Measurements from ENCODE around the gene UFM1.

The UFM1 gene

DNA sequence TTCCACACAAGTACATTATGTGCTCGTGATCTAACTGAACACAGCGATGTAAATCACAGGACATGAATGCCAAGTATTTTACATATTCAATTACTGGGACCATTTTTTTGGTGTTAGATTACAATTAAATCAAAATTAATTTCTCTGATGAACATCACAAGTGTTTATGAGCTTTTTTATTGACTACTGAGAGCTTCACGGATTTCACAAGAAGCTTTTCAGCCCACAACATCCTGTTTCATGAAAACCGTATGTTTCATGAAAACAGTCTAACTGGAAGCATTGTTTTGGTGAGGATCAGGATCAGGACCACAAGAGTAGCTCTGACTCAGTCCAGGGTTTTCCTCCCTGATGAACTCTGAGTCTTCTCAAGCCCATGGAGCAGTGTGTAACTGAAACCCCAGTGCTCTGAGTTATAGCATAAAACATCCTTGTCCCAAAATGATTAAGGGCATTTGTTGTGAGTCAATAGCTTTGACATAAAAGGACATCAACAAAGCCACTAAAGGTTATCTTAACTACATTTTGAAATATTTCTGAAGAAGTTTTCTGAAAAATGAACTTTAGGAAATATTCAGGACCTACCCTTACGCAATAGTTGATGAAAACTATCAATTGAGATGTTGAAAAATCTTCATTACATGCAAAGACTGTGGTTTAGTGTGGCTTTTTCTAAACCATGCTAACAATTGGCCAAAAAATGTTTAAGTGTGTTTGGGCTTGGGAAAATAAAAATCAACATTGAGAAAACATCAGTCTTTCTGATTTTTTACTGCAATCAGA lies 49.3 kb downstream of the UFM1 start:
- Mint-ChIP-seq H3K36me3 (ENCODE audit: low read depth) (no peaks in the 10 kb centered on the region), H3K27ac (peak overlapping the region; percentile 90 to 95 (median 92)), H3K27me3 (ENCODE audit: low read depth) (no peaks in the 10 kb centered on the region), H3K4me1 (peaks cover 38% of the 10 kb centered on the region), H3K4me3 (peak overlapping the region in 2 of 3 experiments; percentile 29 to 33), H3K9me3 (no peaks in the 10 kb centered on the region)
- TF ChIP-seq, protein P1, sequence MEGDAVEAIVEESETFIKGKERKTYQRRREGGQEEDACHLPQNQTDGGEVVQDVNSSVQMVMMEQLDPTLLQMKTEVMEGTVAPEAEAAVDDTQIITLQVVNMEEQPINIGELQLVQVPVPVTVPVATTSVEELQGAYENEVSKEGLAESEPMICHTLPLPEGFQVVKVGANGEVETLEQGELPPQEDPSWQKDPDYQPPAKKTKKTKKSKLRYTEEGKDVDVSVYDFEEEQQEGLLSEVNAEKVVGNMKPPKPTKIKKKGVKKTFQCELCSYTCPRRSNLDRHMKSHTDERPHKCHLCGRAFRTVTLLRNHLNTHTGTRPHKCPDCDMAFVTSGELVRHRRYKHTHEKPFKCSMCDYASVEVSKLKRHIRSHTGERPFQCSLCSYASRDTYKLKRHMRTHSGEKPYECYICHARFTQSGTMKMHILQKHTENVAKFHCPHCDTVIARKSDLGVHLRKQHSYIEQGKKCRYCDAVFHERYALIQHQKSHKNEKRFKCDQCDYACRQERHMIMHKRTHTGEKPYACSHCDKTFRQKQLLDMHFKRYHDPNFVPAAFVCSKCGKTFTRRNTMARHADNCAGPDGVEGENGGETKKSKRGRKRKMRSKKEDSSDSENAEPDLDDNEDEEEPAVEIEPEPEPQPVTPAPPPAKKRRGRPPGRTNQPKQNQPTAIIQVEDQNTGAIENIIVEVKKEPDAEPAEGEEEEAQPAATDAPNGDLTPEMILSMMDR (IDR thresholded peaks at IDR 0.05; ENCODE audit: unreplicated experiment in 3 of 3) = no peak

DNA sequence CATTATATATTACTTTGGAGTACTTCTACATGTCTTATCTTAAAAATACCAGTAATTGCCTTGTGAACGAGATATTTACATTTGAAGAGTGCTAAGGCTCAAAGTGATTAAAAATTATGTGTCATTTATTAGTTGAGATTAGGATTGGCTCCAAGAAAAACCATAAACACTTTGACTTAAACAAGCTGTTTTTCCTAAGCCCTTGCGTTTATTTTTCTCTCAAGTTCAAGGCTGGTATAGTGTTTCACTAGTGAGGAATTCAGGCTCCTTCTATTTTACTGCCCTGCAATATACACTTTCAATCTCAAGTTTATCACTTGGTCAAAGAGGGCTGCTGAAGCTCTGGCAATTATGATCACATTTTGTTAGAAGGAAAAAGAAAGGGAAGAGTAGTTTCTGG lies 49.9 kb downstream of the UFM1 start:
- TF ChIP-seq, protein P1 (IDR thresholded peaks at IDR 0.05; ENCODE audit: unreplicated experiment in 3 of 3) = no peak

DNA sequence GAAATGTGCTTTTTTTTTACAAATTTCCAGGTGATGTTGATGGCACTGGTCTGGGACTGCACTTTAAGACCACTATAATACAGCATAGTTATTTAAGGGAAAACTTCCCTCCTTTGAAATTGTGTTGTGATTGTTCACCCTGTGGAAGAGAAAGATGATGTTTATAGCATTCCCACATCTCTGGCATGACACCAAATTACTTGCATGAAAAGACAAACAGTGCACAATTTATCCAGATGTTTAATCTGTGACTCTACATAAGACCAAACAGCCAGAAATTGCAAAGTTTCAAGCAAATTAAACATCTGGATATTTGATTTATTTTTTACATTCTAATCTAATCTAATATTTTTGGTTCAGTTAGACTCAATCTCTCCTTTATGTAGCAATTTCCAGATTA lies 51.6 kb downstream of the UFM1 start:
- Mint-ChIP-seq H3K36me3 (ENCODE audit: low read depth) (no peaks in the 10 kb centered on the region), H3K4me3 (no peak overlapping the region), H3K27me3 (ENCODE audit: low read depth) (no peaks in the 10 kb centered on the region), H3K27ac (peak overlapping the region; percentile 10 to 83 (median 41)), H3K4me1 (peaks cover 23% of the 10 kb centered on the region), H3K9me3 (no peaks in the 10 kb centered on the region)
- TF ChIP-seq, protein P1 (IDR thresholded peaks at IDR 0.05; ENCODE audit: unreplicated experiment in 3 of 3) = no peak

More for the DNA sequence above, 49.9 kb downstream of the UFM1 start:
- Mint-ChIP-seq H3K4me1 (peaks cover 33% of the 10 kb centered on the region), H3K27me3 (ENCODE audit: low read depth) (no peaks in the 10 kb centered on the region), H3K9me3 (no peaks in the 10 kb centered on the region), H3K27ac (peak overlapping the region; percentile 90 to 95 (median 92)), H3K4me3 (peak overlapping the region in 2 of 3 experiments; percentile 14 to 26), H3K36me3 (ENCODE audit: low read depth) (no peaks in the 10 kb centered on the region)

DNA sequence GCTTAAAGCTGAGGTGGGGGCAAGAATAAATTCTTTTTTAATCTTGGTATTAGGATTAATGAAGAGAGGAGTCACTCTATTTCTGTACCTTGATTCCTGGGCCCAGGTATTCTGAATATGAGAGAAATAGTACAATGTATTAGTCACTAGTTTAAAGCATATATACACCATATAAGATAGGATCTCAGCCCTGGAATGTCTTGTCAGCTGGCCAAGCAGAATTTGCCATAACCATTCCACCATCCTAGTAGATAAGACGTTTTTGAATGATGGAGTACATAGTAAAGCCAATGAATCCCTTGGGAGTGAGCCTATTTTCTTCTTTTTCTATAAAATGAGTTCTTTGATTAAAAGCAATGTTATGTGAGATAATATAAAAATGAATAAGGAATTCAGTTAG lies 55.6 kb downstream of the UFM1 start:
- no peak overlapping the region for H3K27ac Mint-ChIP-seq
- no peaks in the 10 kb centered on the region for H3K36me3 Mint-ChIP-seq (ENCODE audit: low read depth)
- H3K9me3 Mint-ChIP-seq = no peaks in the 10 kb centered on the region
- no peak overlapping the region for H3K4me3 Mint-ChIP-seq
- TF ChIP-seq, protein P1 (IDR thresholded peaks at IDR 0.05; ENCODE audit: unreplicated experiment in 3 of 3) = no peak
- peaks cover 7% of the 10 kb centered on the region for H3K4me1 Mint-ChIP-seq
- H3K27me3 Mint-ChIP-seq (ENCODE audit: low read depth) = no peaks in the 10 kb centered on the region

DNA sequence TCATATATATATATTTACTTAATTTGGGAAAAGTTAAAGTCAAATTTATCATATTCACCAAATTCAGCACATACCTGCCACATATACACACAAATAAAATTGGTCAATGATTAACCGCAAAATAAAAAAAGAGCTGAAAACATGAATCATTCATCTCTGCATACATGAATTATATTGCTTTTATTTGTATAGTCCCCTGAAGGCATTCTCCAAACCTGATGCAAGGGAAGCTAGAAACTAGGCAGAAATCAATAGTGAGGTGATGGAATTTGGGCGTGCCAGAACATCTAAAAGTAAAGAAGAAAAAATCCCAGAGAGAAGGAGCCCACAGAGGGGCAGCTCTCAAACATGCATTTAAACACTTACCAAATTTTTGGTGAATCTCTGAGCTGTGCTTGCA lies 60.1 kb downstream of the UFM1 start:
- H3K4me1 Mint-ChIP-seq = peaks cover 21% of the 10 kb centered on the region
- no peaks in the 10 kb centered on the region for H3K9me3 Mint-ChIP-seq
- TF ChIP-seq, protein P1 (IDR thresholded peaks at IDR 0.05; ENCODE audit: unreplicated experiment in 3 of 3) = no peak
- no peaks in the 10 kb centered on the region for H3K36me3 Mint-ChIP-seq (ENCODE audit: low read depth)
- no peaks in the 10 kb centered on the region for H3K27me3 Mint-ChIP-seq (ENCODE audit: low read depth)
- no peak overlapping the region for H3K4me3 Mint-ChIP-seq
- no peak overlapping the region for H3K27ac Mint-ChIP-seq

DNA sequence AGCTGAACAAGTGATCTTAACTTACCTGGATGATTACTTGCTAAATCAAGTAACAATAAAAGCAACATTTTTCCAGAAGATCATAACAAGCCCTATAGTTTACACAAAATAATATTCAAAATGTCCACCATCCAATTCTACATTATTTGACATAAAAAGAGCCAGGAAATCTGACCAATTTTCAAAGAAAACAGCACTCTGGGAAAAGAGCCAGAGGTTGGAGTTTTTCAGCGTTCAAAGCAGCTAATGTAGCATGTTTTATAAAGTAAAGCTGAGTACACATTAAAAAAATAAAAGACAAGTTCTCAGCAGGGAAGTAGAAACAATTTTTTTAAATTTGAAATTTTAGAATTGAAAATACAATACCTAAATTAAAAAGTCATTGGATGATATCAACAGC lies 62.6 kb downstream of the UFM1 start:
- Mint-ChIP-seq H3K9me3 (no peaks in the 10 kb centered on the region), H3K4me1 (peaks cover 29% of the 10 kb centered on the region), H3K27ac (peak overlapping the region in 2 of 3 experiments; percentile 25 to 61), H3K27me3 (ENCODE audit: low read depth) (no peaks in the 10 kb centered on the region), H3K4me3 (no peak overlapping the region), H3K36me3 (ENCODE audit: low read depth) (no peaks in the 10 kb centered on the region)
- TF ChIP-seq, protein P1 (IDR thresholded peaks at IDR 0.05; ENCODE audit: unreplicated experiment in 3 of 3) = no peak
